ENCODE data around the gene COQ8B. TPM values are rescaled to one million over a fixed set of nuclear protein-coding genes. Genes with fewer than 3 reads are reported as not detected.

COQ8B gene
- total and polyA plus RNA-seq, 11 donors, result 18.2 to 49.7 (median 27.8) TPM

GRCh38 chr19:40674291-40674690, 42.4 kb downstream of the COQ8B start:
- H3K4me3 ChIP-seq, result no peak overlapping the region
- DNase-seq (no peak), ATAC-seq (no peak)
- H3K27me3 ChIP-seq, result no peaks in the 10 kb centered on the region
- H3K9me3 ChIP-seq, result peaks cover 0 to 5% (median 0%) of the 10 kb centered on the region in 12 donors
- H3K27ac ChIP-seq, result no peak overlapping the region
- H3K36me3 ChIP-seq, result peaks cover 0 to 99% (median 90%) of the 10 kb centered on the region in 9 donors
- 69 to 81% (median 76%) methylated on average over 3 of the region's 3 CpGs for WGBS, 4 donors
- intact Hi-C loops (cut with DNase I), result loop anchor here in 1 of 10 donors (5.0 kb wide), 1 partner anchor 63 kb away; no protein-coding TSS in a partner anchor
- H3K4me1 ChIP-seq, result peaks cover 0 to 12% (median 0%) of the 10 kb centered on the region in 12 donors
- no peak for TF ChIP-seq POLR2A (IDR thresholded peaks at IDR 0.05)

GRCh38 chr19:40673397-40673796, 43.3 kb downstream of the COQ8B start:
- no peak for ATAC-seq
- no peak overlapping the region for H3K4me3 ChIP-seq
- WGBS, 4 donors, result 87 to 97% (median 96%) methylated on average over 3 to 11 of the region's 11 CpGs
- intact Hi-C loops (cut with DNase I), result loop anchor here in 1 of 10 donors (5.0 kb wide), 1 partner anchor 64 kb away; no protein-coding TSS in a partner anchor
- peaks cover 0 to 12% (median 0%) of the 10 kb centered on the region in 12 donors for H3K4me1 ChIP-seq
- H3K36me3 ChIP-seq, result peaks cover 0 to 99% (median 90%) of the 10 kb centered on the region in 9 donors
- DNase-seq, result no peak
- peaks cover 0 to 9% (median 0%) of the 10 kb centered on the region in 12 donors for H3K9me3 ChIP-seq
- TF ChIP-seq POLR2A (IDR thresholded peaks at IDR 0.05), result no peak
- TF ChIP-seq, protein P1, sequence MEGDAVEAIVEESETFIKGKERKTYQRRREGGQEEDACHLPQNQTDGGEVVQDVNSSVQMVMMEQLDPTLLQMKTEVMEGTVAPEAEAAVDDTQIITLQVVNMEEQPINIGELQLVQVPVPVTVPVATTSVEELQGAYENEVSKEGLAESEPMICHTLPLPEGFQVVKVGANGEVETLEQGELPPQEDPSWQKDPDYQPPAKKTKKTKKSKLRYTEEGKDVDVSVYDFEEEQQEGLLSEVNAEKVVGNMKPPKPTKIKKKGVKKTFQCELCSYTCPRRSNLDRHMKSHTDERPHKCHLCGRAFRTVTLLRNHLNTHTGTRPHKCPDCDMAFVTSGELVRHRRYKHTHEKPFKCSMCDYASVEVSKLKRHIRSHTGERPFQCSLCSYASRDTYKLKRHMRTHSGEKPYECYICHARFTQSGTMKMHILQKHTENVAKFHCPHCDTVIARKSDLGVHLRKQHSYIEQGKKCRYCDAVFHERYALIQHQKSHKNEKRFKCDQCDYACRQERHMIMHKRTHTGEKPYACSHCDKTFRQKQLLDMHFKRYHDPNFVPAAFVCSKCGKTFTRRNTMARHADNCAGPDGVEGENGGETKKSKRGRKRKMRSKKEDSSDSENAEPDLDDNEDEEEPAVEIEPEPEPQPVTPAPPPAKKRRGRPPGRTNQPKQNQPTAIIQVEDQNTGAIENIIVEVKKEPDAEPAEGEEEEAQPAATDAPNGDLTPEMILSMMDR (IDR thresholded peaks at IDR 0.05), result no peak
- no peak overlapping the region for H3K27ac ChIP-seq
- H3K27me3 ChIP-seq, result no peaks in the 10 kb centered on the region

GRCh38 chr19:40672573-40673299, 44.0 kb downstream of the COQ8B start:
- peaks cover 0 to 12% (median 0%) of the 10 kb centered on the region in 12 donors for H3K4me1 ChIP-seq
- no peak overlapping the region for H3K4me3 ChIP-seq
- no peaks in the 10 kb centered on the region for H3K27me3 ChIP-seq
- peaks cover 0 to 9% (median 0%) of the 10 kb centered on the region in 12 donors for H3K9me3 ChIP-seq
- DNase-seq, result no peak
- ATAC-seq, result no peak
- intact Hi-C loops (cut with DNase I), result loop anchor here in 1 of 10 donors (5.0 kb wide), 1 partner anchor 65 kb away; no protein-coding TSS in a partner anchor
- WGBS, 4 donors, result 91 to 96% (median 94%) methylated on average over 7 of the region's 7 CpGs
- no peak overlapping the region for H3K27ac ChIP-seq
- H3K36me3 ChIP-seq, result peaks cover 0 to 99% (median 89%) of the 10 kb centered on the region in 9 donors
- TF ChIP-seq POLR2A (IDR thresholded peaks at IDR 0.05), result no peak
- TF ChIP-seq, protein P1 (IDR thresholded peaks at IDR 0.05), result no peak

GRCh38 chr19:40672038-40672437, 44.6 kb downstream of the COQ8B start:
- 90 to 95% (median 93%) methylated on average over 2 of the region's 2 CpGs for WGBS, 4 donors
- Histone ChIP-seq H3K4me1 (peaks cover 0 to 12% (median 0%) of the 10 kb centered on the region in 12 donors), H3K9me3 (peaks cover 0 to 9% (median 0%) of the 10 kb centered on the region in 12 donors), H3K27ac (peak overlapping the region in 6 of 12 donors; percentile 33 to 74 (median 47)), H3K36me3 (peaks cover 0 to 98% (median 89%) of the 10 kb centered on the region in 9 donors), H3K27me3 (no peaks in the 10 kb centered on the region), H3K4me3 (no peak overlapping the region)
- ATAC-seq (no peak), DNase-seq (no peak)
- TF ChIP-seq, protein P1 (IDR thresholded peaks at IDR 0.05), result no peak
- TF ChIP-seq POLR2A (IDR thresholded peaks at IDR 0.05), result no peak
- intact Hi-C loops (cut with DNase I), result loop anchor here in 1 of 10 donors (5.0 kb wide), 1 partner anchor 65 kb away; no protein-coding TSS in a partner anchor

All from heart left ventricle (tissue), 16 donors.